H1 (cell line): ENCODE data around the gene TSPAN9. TPM values are rescaled to one million over a fixed set of nuclear protein-coding genes. Genes with fewer than 3 reads are reported as not detected.

Source experiments
- BCL11A ChIP-seq, 2 experiments: IDR thresholded peaks; one replicate each; pipeline ENCODE4 v1.6.1; 2011; ENCODE audit warnings: low read depth in 2 of 2, low read length in 2 of 2, mild to moderate bottlenecking in 2 of 2
- BRCA1 ChIP-seq: IDR thresholded peaks from 2 replicates; pipeline ENCODE4 v1.6.1; 2012; ENCODE audit warnings: low read depth, low read length, improper control_type of control experiment
- CTBP2 ChIP-seq: IDR thresholded peaks from 2 replicates; pipeline ENCODE4 v1.7.0; 2011; ENCODE audit warnings: borderline replicate concordance, mild to moderate bottlenecking, moderate library complexity, mixed read lengths, low read length; ENCODE audit not compliant: insufficient read depth, insufficient read length
- HDAC2 ChIP-seq, 2 experiments: fragments of 300-600 bp in 1 of 2; sonication (generic) in 1 of 2; IDR thresholded peaks; 2 replicates each; pipeline ENCODE4 v1.6.1; 2011 to 2012; ENCODE audit warnings: low read depth in 2 of 2, low read length in 2 of 2, mild to moderate bottlenecking in 2 of 2, moderate library complexity in 2 of 2, borderline replicate concordance in 1 of 2, inconsistent platforms in 1 of 2
- JUN ChIP-seq: IDR thresholded peaks from 2 replicates; pipeline ENCODE4 v1.6.1; 2011; ENCODE audit warnings: low read depth, mild to moderate bottlenecking, improper control_type of control experiment, low read length
- KDM1A ChIP-seq: fragments of 200-600, 300-600 bp; sonication (generic); IDR thresholded peaks from 2 replicates; pipeline ENCODE4 v1.7.1; 2016; ENCODE audit warnings: mild to moderate bottlenecking, low read length, borderline replicate concordance
- PHF8 ChIP-seq: fragments of 200-600 bp; sonication (generic); conservative IDR thresholded peaks from 2 replicates; pipeline ENCODE4 v1.7.1; 2012; ENCODE audit warnings: low read depth, mild to moderate bottlenecking, inconsistent platforms, low read length, moderate library complexity
- SP4 ChIP-seq: IDR thresholded peaks from 2 replicates; pipeline ENCODE4 v1.6.1; 2012; ENCODE audit warnings: low read length, inconsistent platforms
- TEAD4 ChIP-seq: IDR thresholded peaks from 2 replicates; pipeline ENCODE4 v1.6.1; 2012; ENCODE audit warnings: low read depth, low read length, inconsistent platforms, mixed read lengths
- polyA plus RNA-seq, 7 experiments: library from polyadenylated mRNA; depleted of rRNA in 3 of 7; stranded (reverse) in 5 of 7; unstranded in 2 of 7; fragments of >200 nt in 5 of 7; fragments of 200-250 nt in 2 of 7; gene quantifications; 1 replicate in 5 of 7; 2 replicates in 1 of 7; 4 replicates in 1 of 7; pipeline versions ENCODE4 v1.2.1 to v1.2.3, GENCODE V29; 2011 to 2013; ENCODE audit warnings: missing spikeins in 2 of 7, mixed read lengths in 2 of 7
- total RNA-seq: library from RNA; stranded (reverse); fragmentation: NEBNext Ultra II Directional; extraction: Animal tissue kit (Norgen Biotek cat#: 25700); gene quantifications from 2 replicates; pipeline ENCODE4 v1.2.1, GENCODE V29; 2021
- TF ChIP-seq, protein P1 (sequence below): fragments of 300-600 bp; sonication (generic); IDR thresholded peaks from 2 replicates; pipeline ENCODE4 v1.7.1; 2012; ENCODE audit warnings: low read length, moderate library complexity, mild to moderate bottlenecking, inconsistent platforms; ENCODE audit not compliant: insufficient replicate concordance
- TF ChIP-seq, protein P2 (sequence below): IDR thresholded peaks from 2 replicates; pipeline ENCODE4 v1.6.1; 2012; ENCODE audit warnings: inconsistent platforms

The TSPAN9 gene
- total and polyA plus RNA-seq, 2 of the 8 experiments (the other 6 are each of a cell fraction or from before 2014, with no cell fraction given) = 11.5 to 29.1 TPM

DNA sequence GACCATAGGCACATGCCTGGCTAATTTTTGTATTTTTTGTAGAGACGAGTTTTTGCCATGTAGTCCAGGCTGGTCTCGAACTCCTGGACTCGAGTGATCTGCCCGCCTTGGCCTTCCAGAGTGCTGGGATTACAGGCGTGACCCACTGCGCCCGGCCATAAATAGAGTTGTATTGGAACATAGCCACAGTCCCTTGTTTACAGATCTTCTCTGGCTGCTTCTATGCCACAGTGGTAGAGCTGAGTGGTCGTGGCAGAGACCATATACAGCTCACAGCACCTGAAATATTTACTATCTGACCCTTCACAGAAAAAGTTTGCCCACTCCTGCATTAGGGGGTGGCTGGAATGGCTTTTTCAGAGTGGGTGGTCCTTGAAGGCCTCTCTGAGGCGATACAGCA lies 28.0 kb upstream of the TSPAN9 start (continued):
- TF ChIP-seq, protein P1, sequence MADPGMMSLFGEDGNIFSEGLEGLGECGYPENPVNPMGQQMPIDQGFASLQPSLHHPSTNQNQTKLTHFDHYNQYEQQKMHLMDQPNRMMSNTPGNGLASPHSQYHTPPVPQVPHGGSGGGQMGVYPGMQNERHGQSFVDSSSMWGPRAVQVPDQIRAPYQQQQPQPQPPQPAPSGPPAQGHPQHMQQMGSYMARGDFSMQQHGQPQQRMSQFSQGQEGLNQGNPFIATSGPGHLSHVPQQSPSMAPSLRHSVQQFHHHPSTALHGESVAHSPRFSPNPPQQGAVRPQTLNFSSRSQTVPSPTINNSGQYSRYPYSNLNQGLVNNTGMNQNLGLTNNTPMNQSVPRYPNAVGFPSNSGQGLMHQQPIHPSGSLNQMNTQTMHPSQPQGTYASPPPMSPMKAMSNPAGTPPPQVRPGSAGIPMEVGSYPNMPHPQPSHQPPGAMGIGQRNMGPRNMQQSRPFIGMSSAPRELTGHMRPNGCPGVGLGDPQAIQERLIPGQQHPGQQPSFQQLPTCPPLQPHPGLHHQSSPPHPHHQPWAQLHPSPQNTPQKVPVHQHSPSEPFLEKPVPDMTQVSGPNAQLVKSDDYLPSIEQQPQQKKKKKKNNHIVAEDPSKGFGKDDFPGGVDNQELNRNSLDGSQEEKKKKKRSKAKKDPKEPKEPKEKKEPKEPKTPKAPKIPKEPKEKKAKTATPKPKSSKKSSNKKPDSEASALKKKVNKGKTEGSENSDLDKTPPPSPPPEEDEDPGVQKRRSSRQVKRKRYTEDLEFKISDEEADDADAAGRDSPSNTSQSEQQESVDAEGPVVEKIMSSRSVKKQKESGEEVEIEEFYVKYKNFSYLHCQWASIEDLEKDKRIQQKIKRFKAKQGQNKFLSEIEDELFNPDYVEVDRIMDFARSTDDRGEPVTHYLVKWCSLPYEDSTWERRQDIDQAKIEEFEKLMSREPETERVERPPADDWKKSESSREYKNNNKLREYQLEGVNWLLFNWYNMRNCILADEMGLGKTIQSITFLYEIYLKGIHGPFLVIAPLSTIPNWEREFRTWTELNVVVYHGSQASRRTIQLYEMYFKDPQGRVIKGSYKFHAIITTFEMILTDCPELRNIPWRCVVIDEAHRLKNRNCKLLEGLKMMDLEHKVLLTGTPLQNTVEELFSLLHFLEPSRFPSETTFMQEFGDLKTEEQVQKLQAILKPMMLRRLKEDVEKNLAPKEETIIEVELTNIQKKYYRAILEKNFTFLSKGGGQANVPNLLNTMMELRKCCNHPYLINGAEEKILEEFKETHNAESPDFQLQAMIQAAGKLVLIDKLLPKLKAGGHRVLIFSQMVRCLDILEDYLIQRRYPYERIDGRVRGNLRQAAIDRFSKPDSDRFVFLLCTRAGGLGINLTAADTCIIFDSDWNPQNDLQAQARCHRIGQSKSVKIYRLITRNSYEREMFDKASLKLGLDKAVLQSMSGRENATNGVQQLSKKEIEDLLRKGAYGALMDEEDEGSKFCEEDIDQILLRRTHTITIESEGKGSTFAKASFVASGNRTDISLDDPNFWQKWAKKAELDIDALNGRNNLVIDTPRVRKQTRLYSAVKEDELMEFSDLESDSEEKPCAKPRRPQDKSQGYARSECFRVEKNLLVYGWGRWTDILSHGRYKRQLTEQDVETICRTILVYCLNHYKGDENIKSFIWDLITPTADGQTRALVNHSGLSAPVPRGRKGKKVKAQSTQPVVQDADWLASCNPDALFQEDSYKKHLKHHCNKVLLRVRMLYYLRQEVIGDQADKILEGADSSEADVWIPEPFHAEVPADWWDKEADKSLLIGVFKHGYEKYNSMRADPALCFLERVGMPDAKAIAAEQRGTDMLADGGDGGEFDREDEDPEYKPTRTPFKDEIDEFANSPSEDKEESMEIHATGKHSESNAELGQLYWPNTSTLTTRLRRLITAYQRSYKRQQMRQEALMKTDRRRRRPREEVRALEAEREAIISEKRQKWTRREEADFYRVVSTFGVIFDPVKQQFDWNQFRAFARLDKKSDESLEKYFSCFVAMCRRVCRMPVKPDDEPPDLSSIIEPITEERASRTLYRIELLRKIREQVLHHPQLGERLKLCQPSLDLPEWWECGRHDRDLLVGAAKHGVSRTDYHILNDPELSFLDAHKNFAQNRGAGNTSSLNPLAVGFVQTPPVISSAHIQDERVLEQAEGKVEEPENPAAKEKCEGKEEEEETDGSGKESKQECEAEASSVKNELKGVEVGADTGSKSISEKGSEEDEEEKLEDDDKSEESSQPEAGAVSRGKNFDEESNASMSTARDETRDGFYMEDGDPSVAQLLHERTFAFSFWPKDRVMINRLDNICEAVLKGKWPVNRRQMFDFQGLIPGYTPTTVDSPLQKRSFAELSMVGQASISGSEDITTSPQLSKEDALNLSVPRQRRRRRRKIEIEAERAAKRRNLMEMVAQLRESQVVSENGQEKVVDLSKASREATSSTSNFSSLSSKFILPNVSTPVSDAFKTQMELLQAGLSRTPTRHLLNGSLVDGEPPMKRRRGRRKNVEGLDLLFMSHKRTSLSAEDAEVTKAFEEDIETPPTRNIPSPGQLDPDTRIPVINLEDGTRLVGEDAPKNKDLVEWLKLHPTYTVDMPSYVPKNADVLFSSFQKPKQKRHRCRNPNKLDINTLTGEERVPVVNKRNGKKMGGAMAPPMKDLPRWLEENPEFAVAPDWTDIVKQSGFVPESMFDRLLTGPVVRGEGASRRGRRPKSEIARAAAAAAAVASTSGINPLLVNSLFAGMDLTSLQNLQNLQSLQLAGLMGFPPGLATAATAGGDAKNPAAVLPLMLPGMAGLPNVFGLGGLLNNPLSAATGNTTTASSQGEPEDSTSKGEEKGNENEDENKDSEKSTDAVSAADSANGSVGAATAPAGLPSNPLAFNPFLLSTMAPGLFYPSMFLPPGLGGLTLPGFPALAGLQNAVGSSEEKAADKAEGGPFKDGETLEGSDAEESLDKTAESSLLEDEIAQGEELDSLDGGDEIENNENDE = no peak
- TF ChIP-seq, protein P2, sequence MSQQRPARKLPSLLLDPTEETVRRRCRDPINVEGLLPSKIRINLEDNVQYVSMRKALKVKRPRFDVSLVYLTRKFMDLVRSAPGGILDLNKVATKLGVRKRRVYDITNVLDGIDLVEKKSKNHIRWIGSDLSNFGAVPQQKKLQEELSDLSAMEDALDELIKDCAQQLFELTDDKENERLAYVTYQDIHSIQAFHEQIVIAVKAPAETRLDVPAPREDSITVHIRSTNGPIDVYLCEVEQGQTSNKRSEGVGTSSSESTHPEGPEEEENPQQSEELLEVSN = no peak
- no peak for TF ChIP-seq BRCA1
- TF ChIP-seq BCL11A (IDR thresholded peaks at IDR 0.05; ENCODE audit: low read depth in 2 of 2, low read length in 2 of 2) = no peak
- no peak for TF ChIP-seq KDM1A
- TF ChIP-seq PHF8 = no peak
- TF ChIP-seq TEAD4 = no peak
- no peak for TF ChIP-seq HDAC2 (IDR thresholded peaks at IDR 0.05; ENCODE audit: borderline replicate concordance in 1 of 2, low read depth in 2 of 2, low read length in 2 of 2)
- TF ChIP-seq JUN = no peak
- TF ChIP-seq SP4 = no peak
- no peak for TF ChIP-seq CTBP2
